Caki2 (cell line): Measurements from ENCODE around the gene FKBP10. TPM values are rescaled to one million over a fixed set of nuclear protein-coding genes. Genes with fewer than 3 reads are reported as not detected.
"Not testable (repeated sequence)": the region's sequence is repeated elsewhere in the genome, so short reads cannot be mapped to it uniquely, and the experiment has no call there.

Source experiments
- DNase-seq: peaks from one replicate; pipeline ENCODE4 v3.0.0-alpha.2; 2015; ENCODE audit warnings: low read depth
- in situ Hi-C: cut with HindIII; loops from 2 replicates; pipeline ENCODE4 v1.10.0; 2016; ENCODE audit warnings: low sequenced_read_pairs, low pct_unique_long_range_greater_than_20kb, mixed read lengths
- total RNA-seq: library from RNA; depleted of rRNA; stranded (reverse); fragments of >200 nt; shearing (Covaris generic); gene quantifications from 2 replicates; pipeline ENCODE4 v1.2.3, GENCODE V29; 2014; ENCODE audit warnings: low replicate concordance; rRNA removed

The FKBP10 gene
- total RNA-seq: 315 and 351 TPM in 2 replicates

- peak; percentile 91 for DNase-seq
- in situ Hi-C loops: loop anchor here (25.0 kb wide), 1 partner anchor 100 kb away; the partner anchor contains the start of gene GAST
Measured at GRCh38 chr17:41812381-41813151, at the start of gene FKBP10. Gene FKBP10, plus strand, starts transcription at chr17:41813004. Its CDS starts 31 bp downstream, at chr17:41813035.

GRCh38 chr17:41763327-41763726, 49.5 kb upstream of the FKBP10 start:
- in situ Hi-C loops: no loop called here
- DNase-seq: no peak

- DNase-seq: no peak
- in situ Hi-C loops: no loop called here
Measured at GRCh38 chr17:41766135-41766534, 46.7 kb upstream of the FKBP10 start.

GRCh38 chr17:41767324-41768042, 45.3 kb upstream of the FKBP10 start:
- in situ Hi-C loops: no loop called here
- no peak for DNase-seq

- in situ Hi-C loops: no loop called here
- DNase-seq: no peak
Measured at GRCh38 chr17:41768682-41769288, 44.0 kb upstream of the FKBP10 start.

- no peak for DNase-seq
- in situ Hi-C loops: no loop called here
Measured at GRCh38 chr17:41769346-41769862, 43.4 kb upstream of the FKBP10 start.

- no peak for DNase-seq
- in situ Hi-C loops: no loop called here
Measured at GRCh38 chr17:41769985-41770384, 42.8 kb upstream of the FKBP10 start.

GRCh38 chr17:41771389-41772206, 41.2 kb upstream of the FKBP10 start:
- in situ Hi-C loops: no loop called here
- DNase-seq: no peak

- no peak for DNase-seq
- in situ Hi-C loops: no loop called here
Measured at GRCh38 chr17:41772218-41772585, 40.6 kb upstream of the FKBP10 start.

GRCh38 chr17:41772586-41773189, 40.1 kb upstream of the FKBP10 start:
- in situ Hi-C loops: no loop called here
- no peak for DNase-seq

GRCh38 chr17:41773190-41773588, 39.6 kb upstream of the FKBP10 start:
- in situ Hi-C loops: no loop called here
- peak; percentile 86 for DNase-seq

- in situ Hi-C loops: no loop called here
- DNase-seq: no peak
Measured at GRCh38 chr17:41773731-41774193, 39.0 kb upstream of the FKBP10 start.

- DNase-seq: no peak
- in situ Hi-C loops: no loop called here
Measured at GRCh38 chr17:41775394-41776226, 37.2 kb upstream of the FKBP10 start.

GRCh38 chr17:41776262-41776900, 36.4 kb upstream of the FKBP10 start:
- in situ Hi-C loops, DNase-seq: not testable (repeated sequence)

- in situ Hi-C loops: no loop called here
- peak; percentile 84 for DNase-seq
Measured at GRCh38 chr17:41777157-41777573, 35.6 kb upstream of the FKBP10 start.

- in situ Hi-C loops: no loop called here
- peak; percentile 95 for DNase-seq
Measured at GRCh38 chr17:41777574-41778188, 35.1 kb upstream of the FKBP10 start.
